WTC11 (cell line): Measurements from ENCODE around the gene CASR. TPM values are rescaled to one million over a fixed set of nuclear protein-coding genes. Genes with fewer than 3 reads are reported as not detected.

Experiments
- ATAC-seq: fragments of 200-7000 bp; cut with Tn5 transposase; 2 replicates; pipeline ENCODE4 v1.10.0; 2021; ENCODE audit warnings: mild to moderate bottlenecking, moderate library complexity
- CTCF ChIA-PET: fragments of 300-600 bp; sonication (Branson Sonifier 250); formaldehyde crosslinking; loops from one replicate; lab custom pipeline; 2021; ENCODE audit warnings: antibody characterized with exemption; lab: Charles Lee
- POLR2A ChIA-PET: fragments of 350-600 bp; sonication (Branson Sonifier 250); formaldehyde crosslinking; loops from one replicate; lab custom pipeline; 2021; ENCODE audit warnings: antibody characterized with exemption; lab: Charles Lee
- DNase-seq: peaks from one replicate; pipeline ENCODE4 v3.0.0; 2021; ENCODE audit warnings: low spot score
- H3K27ac Mint-ChIP-seq: 2 replicates; pipeline ENCODE4 v1.8.0; 2021; ENCODE audit warnings: mixed read lengths
- H3K27me3 Mint-ChIP-seq: 2 replicates; pipeline ENCODE4 v1.8.0; 2021; ENCODE audit warnings: low read depth, mild to moderate bottlenecking, moderate library complexity, mixed read lengths
- H3K36me3 Mint-ChIP-seq: 2 replicates; pipeline ENCODE4 v1.8.0; 2021; ENCODE audit warnings: mixed read lengths
- H3K4me1 Mint-ChIP-seq: 2 replicates; pipeline ENCODE4 v1.8.0; 2022; ENCODE audit warnings: mixed read lengths
- H3K4me3 Mint-ChIP-seq: 2 replicates; pipeline ENCODE4 v1.8.0; 2021; ENCODE audit warnings: mild to moderate bottlenecking, moderate library complexity, mixed read lengths
- H3K9me3 Mint-ChIP-seq: 2 replicates; pipeline ENCODE4 v1.8.0; 2021; ENCODE audit warnings: mixed read lengths
- ATF6 ChIP-seq: sonication (generic); formaldehyde crosslinking; IDR thresholded peaks from 2 replicates; pipeline ENCODE4 v1.8.1; 2023; ENCODE audit warnings: mild to moderate bottlenecking, missing genetic modification reagents
- FOXP4 ChIP-seq: sonication (generic); formaldehyde crosslinking; IDR thresholded peaks from 2 replicates; pipeline ENCODE4 v1.8.0; 2022; ENCODE audit warnings: mild to moderate bottlenecking, missing genetic modification reagents
- HMGA2 ChIP-seq: fragments of 250-450 bp; sonication (Bioruptor Pico); IDR thresholded peaks from 2 replicates; pipeline ENCODE4 v1.4.0; 2021; ENCODE audit warnings: mild to moderate bottlenecking, moderate library complexity
- JAZF1 ChIP-seq: fragments of 250-450 bp; sonication (Bioruptor Pico); IDR thresholded peaks from 2 replicates; pipeline ENCODE4 v1.9.0; 2021; ENCODE audit warnings: moderate library complexity, mild to moderate bottlenecking, inconsistent platforms
- NFYB ChIP-seq: sonication (generic); formaldehyde crosslinking; conservative IDR thresholded peaks from 2 replicates; pipeline ENCODE4 v1.8.0; 2022; ENCODE audit warnings: low read depth, missing genetic modification reagents
- NR1H2 ChIP-seq: sonication (generic); formaldehyde crosslinking; IDR thresholded peaks from 2 replicates; pipeline ENCODE4 v1.9.0; 2021; ENCODE audit warnings: mild to moderate bottlenecking, moderate library complexity, missing genetic modification reagents
- NR3C1 ChIP-seq: sonication (generic); formaldehyde crosslinking; conservative IDR thresholded peaks from 2 replicates; pipeline ENCODE4 v1.8.1; 2023; ENCODE audit warnings: low read depth, mild to moderate bottlenecking, missing genetic modification reagents
- TEAD1 ChIP-seq: sonication (generic); formaldehyde crosslinking; IDR thresholded peaks from 2 replicates; pipeline ENCODE4 v1.8.0; 2022; ENCODE audit warnings: mild to moderate bottlenecking, missing genetic modification reagents
- USF1 ChIP-seq: sonication (generic); formaldehyde crosslinking; IDR thresholded peaks from 2 replicates; pipeline ENCODE4 v1.8.0; 2022; ENCODE audit warnings: mild to moderate bottlenecking, missing genetic modification reagents
- USF2 ChIP-seq: sonication (generic); formaldehyde crosslinking; IDR thresholded peaks from 2 replicates; pipeline ENCODE4 v1.8.1; 2023; ENCODE audit warnings: mild to moderate bottlenecking, missing genetic modification reagents, moderate library complexity
- ZBTB43 ChIP-seq: sonication (generic); formaldehyde crosslinking; IDR thresholded peaks from 2 replicates; pipeline ENCODE4 v1.8.1; 2023; ENCODE audit warnings: mild to moderate bottlenecking, missing genetic modification reagents
- ZNF219 ChIP-seq: sonication (generic); formaldehyde crosslinking; IDR thresholded peaks from 2 replicates; pipeline ENCODE4 v1.8.0; 2023; ENCODE audit warnings: missing genetic modification reagents, mild to moderate bottlenecking, borderline replicate concordance
- ZNF263 ChIP-seq: sonication (generic); formaldehyde crosslinking; IDR thresholded peaks from 2 replicates; pipeline ENCODE4 v1.8.1; 2022; ENCODE audit warnings: low read depth, mild to moderate bottlenecking, moderate library complexity, missing genetic modification reagents
- ZNF396 ChIP-seq: fragments of 250-450 bp; sonication (Bioruptor Pico); IDR thresholded peaks from 2 replicates; pipeline ENCODE4 v1.8.0; 2021; ENCODE audit warnings: mild to moderate bottlenecking, moderate library complexity, borderline replicate concordance
- total RNA-seq: library from RNA; stranded (reverse); gene quantifications from 3 replicates; pipeline ENCODE4 v1.2.3, GENCODE V29; 2021

Gene CASR
- total RNA-seq, 1 experiment from 2014 or later: 0.24 TPM

- TF ChIP-seq NR3C1 (CRISPR knock-in tag): no peak
Observed at GRCh38 chr3:122232485-122232884, 49.0 kb downstream of the CASR start (continued).

- POLR2A ChIA-PET: no interaction called here
- no peak for TF ChIP-seq FOXP4 (CRISPR knock-in tag)
- no peak for TF ChIP-seq USF2 (CRISPR knock-in tag)
- Mint-ChIP-seq H3K4me3 (no peak overlapping the region), H3K27me3 (peaks cover 1% of the 10 kb centered on the region; the same call in 1 of the 2 replicates), H3K36me3 (no peaks in the 10 kb centered on the region), H3K4me1 (peaks cover 5% of the 10 kb centered on the region), H3K9me3 (no peaks in the 10 kb centered on the region), H3K27ac (no peak overlapping the region)
- ATAC-seq: no peak
- DNase-seq: no peak
- CTCF ChIA-PET: interaction anchor here (1.0 to 1.2 kb wide), 3 partner anchors 25 to 67 kb away, joined by 3 to 4 read pairs (median 4); no protein-coding TSS in a partner anchor
Observed at GRCh38 chr3:122233101-122233952, 49.9 kb downstream of the CASR start.

- H3K36me3 Mint-ChIP-seq: no peaks in the 10 kb centered on the region
- ATAC-seq (no peak), DNase-seq (no peak)
- H3K27ac Mint-ChIP-seq: no peak overlapping the region
- TF ChIP-seq HMGA2 (CRISPR knock-in tag) (no peak), JAZF1 (CRISPR knock-in tag) (no peak), USF1 (CRISPR knock-in tag) (no peak), NR1H2 (no peak), ZNF263 (CRISPR knock-in tag) (no peak), TEAD1 (CRISPR knock-in tag) (no peak), ZNF396 (CRISPR knock-in tag) (no peak), ATF6 (CRISPR knock-in tag) (no peak), NFYB (CRISPR knock-in tag) (no peak)
- peaks cover 5% of the 10 kb centered on the region for H3K4me1 Mint-ChIP-seq
- peaks cover 3% of the 10 kb centered on the region; the same call in 1 of the 2 replicates for H3K27me3 Mint-ChIP-seq
- POLR2A ChIA-PET: no interaction called here
- CTCF ChIA-PET: interaction anchor here (1.1 to 1.2 kb wide), 2 partner anchors 49 to 66 kb away, joined by 3 to 4 read pairs; no protein-coding TSS in a partner anchor
- H3K4me3 Mint-ChIP-seq: no peak overlapping the region
- H3K9me3 Mint-ChIP-seq: no peaks in the 10 kb centered on the region
Observed at GRCh38 chr3:122234117-122234516, 50.6 kb downstream of the CASR start.

GRCh38 chr3:122235147-122235546 is 51.7 kb downstream of the CASR start:
- ATAC-seq (no peak), DNase-seq (no peak)
- CTCF ChIA-PET: no interaction called here
- POLR2A ChIA-PET: no interaction called here
- H3K36me3 Mint-ChIP-seq: no peaks in the 10 kb centered on the region
- peaks cover 3% of the 10 kb centered on the region for H3K27me3 Mint-ChIP-seq
- no peak overlapping the region for H3K4me3 Mint-ChIP-seq
- H3K27ac Mint-ChIP-seq: no peak overlapping the region
- H3K4me1 Mint-ChIP-seq: peaks cover 5% of the 10 kb centered on the region
- TF ChIP-seq ZBTB43 (CRISPR knock-in tag) (no peak), ZNF219 (CRISPR knock-in tag) (no peak)
- no peaks in the 10 kb centered on the region for H3K9me3 Mint-ChIP-seq
